ENCODE data around the gene E2F8. TPM values are rescaled to one million over a fixed set of nuclear protein-coding genes. Genes with fewer than 3 reads are reported as not detected.

The E2F8 gene
- total and polyA plus RNA-seq, 10 of the 15 experiments (the other 5 are each of a cell fraction or from before 2014, with no cell fraction given): 8.8 to 28.1 (median 18.5) TPM

GRCh38 chr11:19240420-19241259 is at the start of gene E2F8 (continued):
- TF ChIP-seq, protein P1, sequence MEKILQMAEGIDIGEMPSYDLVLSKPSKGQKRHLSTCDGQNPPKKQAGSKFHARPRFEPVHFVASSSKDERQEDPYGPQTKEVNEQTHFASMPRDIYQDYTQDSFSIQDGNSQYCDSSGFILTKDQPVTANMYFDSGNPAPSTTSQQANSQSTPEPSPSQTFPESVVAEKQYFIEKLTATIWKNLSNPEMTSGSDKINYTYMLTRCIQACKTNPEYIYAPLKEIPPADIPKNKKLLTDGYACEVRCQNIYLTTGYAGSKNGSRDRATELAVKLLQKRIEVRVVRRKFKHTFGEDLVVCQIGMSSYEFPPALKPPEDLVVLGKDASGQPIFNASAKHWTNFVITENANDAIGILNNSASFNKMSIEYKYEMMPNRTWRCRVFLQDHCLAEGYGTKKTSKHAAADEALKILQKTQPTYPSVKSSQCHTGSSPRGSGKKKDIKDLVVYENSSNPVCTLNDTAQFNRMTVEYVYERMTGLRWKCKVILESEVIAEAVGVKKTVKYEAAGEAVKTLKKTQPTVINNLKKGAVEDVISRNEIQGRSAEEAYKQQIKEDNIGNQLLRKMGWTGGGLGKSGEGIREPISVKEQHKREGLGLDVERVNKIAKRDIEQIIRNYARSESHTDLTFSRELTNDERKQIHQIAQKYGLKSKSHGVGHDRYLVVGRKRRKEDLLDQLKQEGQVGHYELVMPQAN (conservative IDR thresholded peaks at IDR 0.05): peak; percentile 95
- TF ChIP-seq ZNF24 (IDR thresholded peaks at IDR 0.05) (no peak), NFXL1 (IDR thresholded peaks at IDR 0.05; ENCODE audit: borderline replicate concordance) (no peak), TCF3 (IDR thresholded peaks at IDR 0.05; ENCODE audit: borderline replicate concordance, insufficient read depth, low read depth, low read length) (0 out of 2 replicates have a peak, but pooled peaks have one; percentile 8), IKZF2 (IDR thresholded peaks at IDR 0.05) (0 out of 4 replicates have a peak, but pooled peaks have one; percentile 14 to 25), HCFC1 (IDR thresholded peaks at IDR 0.05; ENCODE audit: low read length) (0 out of 2 replicates have a peak, but pooled peaks have one; percentile 26), NBN (IDR thresholded peaks at IDR 0.05) (peak; percentile 42; the same call in 1 of the 2 replicates), ZBTB40 (IDR thresholded peaks at IDR 0.05; ENCODE audit: borderline replicate concordance) (peak; percentile 80; the same call in 1 of the 2 replicates), PML (IDR thresholded peaks at IDR 0.05; ENCODE audit: low read length) (0 out of 2 replicates have a peak, but pooled peaks have one; percentile 40), YY1 (IDR thresholded peaks at IDR 0.05; ENCODE audit: low read depth, low read length) (0 out of 2 replicates have a peak, but pooled peaks have one; percentile 6), DPF2 (IDR thresholded peaks at IDR 0.05) (no peak), RB1 (IDR thresholded peaks at IDR 0.05; ENCODE audit: borderline replicate concordance) (no peak), MTA2 (IDR thresholded peaks at IDR 0.05; ENCODE audit: low read depth) (no peak), STAT1 (conservative IDR thresholded peaks at IDR 0.05) (no peak)
